Stimulated activated CD4-positive, alpha-beta T cell treated with anti-CD3 and anti-CD28 coated beads, Interleukin-4, amount 100 ng/mL, for 1 hour (primary cell): ENCODE measurements around the gene MPL.
"Not testable (repeated sequence)": the region's sequence is repeated elsewhere in the genome, so short reads cannot be mapped to it uniquely, and the experiment has no call there.

Experiments
- DNase-seq: peaks from one replicate; pipeline ENCODE4 v3.0.0-alpha.2; 2020

Gene MPL

GRCh38 chr1:43358121-43358745, 20.6 kb downstream of the MPL start:
- no peak for DNase-seq

GRCh38 chr1:43358746-43359693, 21.4 kb downstream of the MPL start, which contains the start of gene CDC20:
CDC20 (plus strand) TSS chr1:43358981; CDS start chr1:43359216, 235 bp downstream.
- DNase-seq: peak; percentile 99

GRCh38 chr1:43359696-43360095, 22.1 kb downstream of the MPL start:
- DNase-seq: no peak

GRCh38 chr1:43360616-43361015, 23.0 kb downstream of the MPL start:
- no peak for DNase-seq

GRCh38 chr1:43363283-43363934, 25.8 kb downstream of the MPL start:
- DNase-seq: no peak

GRCh38 chr1:43363935-43364525, 26.4 kb downstream of the MPL start:
- DNase-seq: no peak

- no peak for DNase-seq
Measured at GRCh38 chr1:43365678-43366077, 28.1 kb downstream of the MPL start.

- peak; percentile 15 for DNase-seq
Measured at GRCh38 chr1:43366179-43366578, 28.6 kb downstream of the MPL start.

GRCh38 chr1:43366601-43367025, 29.0 kb downstream of the MPL start:
- DNase-seq: no peak

GRCh38 chr1:43367026-43367903, 29.6 kb downstream of the MPL start:
- DNase-seq: peak; percentile 46

GRCh38 chr1:43367904-43368645, 30.5 kb downstream of the MPL start, which contains the start of gene ELOVL1:
ELOVL1 (minus strand) TSS chr1:43368011; CDS start chr1:43365609, 2,402 bp downstream.
- peak; percentile 90 for DNase-seq

GRCh38 chr1:43368646-43369020, 31.0 kb downstream of the MPL start:
- no peak for DNase-seq

GRCh38 chr1:43369779-43370178, 32.2 kb downstream of the MPL start:
- not testable (repeated sequence) for DNase-seq

GRCh38 chr1:43370564-43370963, 32.9 kb downstream of the MPL start:
- DNase-seq: no peak

GRCh38 chr1:43372172-43372571, 34.6 kb downstream of the MPL start:
- no peak for DNase-seq

- DNase-seq: no peak
Measured at GRCh38 chr1:43373066-43373940, 35.7 kb downstream of the MPL start.

GRCh38 chr1:43376723-43377235, 39.2 kb downstream of the MPL start:
- DNase-seq: no peak

- DNase-seq: no peak
Measured at GRCh38 chr1:43377831-43378230, 40.2 kb downstream of the MPL start.

GRCh38 chr1:43379476-43379875, 41.9 kb downstream of the MPL start:
- no peak for DNase-seq

GRCh38 chr1:43381612-43382011, 44.0 kb downstream of the MPL start:
- no peak for DNase-seq
